Cardiac fibroblast (primary cell): ENCODE measurements around the gene CFDP1.

Experiments
- DNase-seq, 2 donors: peaks; one replicate each; pipeline versions ENCODE4 v3.0.0 to v3.0.0-alpha.2; 2010; ENCODE audit warnings: low read depth in 2 of 2
- H3K4me3 ChIP-seq, 2 donors: replicated peaks in 1 of 2; 1 replicate in 1 of 2; 2 replicates in 1 of 2; pipeline ENCODE4 v1.5.1; 2011; ENCODE audit warnings: low read depth in 2 of 2, low read length in 2 of 2, mild to moderate bottlenecking in 2 of 2, moderate library complexity in 1 of 2
- CTCF ChIP-seq: IDR thresholded peaks from one replicate; pipeline ENCODE4 v1.5.1; 2011; ENCODE audit warnings: low read depth, mild to moderate bottlenecking, low read length, inconsistent platforms

Gene CFDP1

DNA sequence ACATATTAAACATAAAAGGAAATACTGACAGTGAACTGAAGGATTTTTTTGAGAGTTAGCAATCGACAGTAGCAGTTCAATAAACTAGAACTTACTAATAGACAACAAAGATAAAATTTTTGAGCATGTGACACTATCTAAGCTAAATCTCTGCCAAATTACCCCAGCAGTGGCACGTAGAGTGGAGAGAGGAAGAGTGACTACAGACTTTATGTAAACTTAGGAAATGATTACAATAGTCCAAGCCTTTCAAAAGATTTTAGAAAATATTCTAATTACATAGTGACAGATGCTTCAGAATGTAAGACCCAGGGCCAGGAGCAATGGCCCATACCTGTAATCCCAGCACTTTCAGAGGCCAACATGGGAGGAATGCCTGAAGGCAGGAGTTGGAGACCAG lies 52.4 kb downstream of the CFDP1 start:
- TF ChIP-seq CTCF = no peak
- no peak overlapping the region for H3K4me3 ChIP-seq
- peak; percentile 16 to 49 for DNase-seq

GRCh38 chr16:75379911-75380847 lies 53.1 kb downstream of the CFDP1 start:
- DNase-seq = no peak
- no peak overlapping the region for H3K4me3 ChIP-seq
- TF ChIP-seq CTCF = no peak

- H3K4me3 ChIP-seq = no peak overlapping the region
- DNase-seq = no peak
- TF ChIP-seq CTCF = no peak
Measured at GRCh38 chr16:75379339-75379738, 54.0 kb downstream of the CFDP1 start.

GRCh38 chr16:75378616-75379015 lies 54.7 kb downstream of the CFDP1 start:
- no peak for DNase-seq
- no peak for TF ChIP-seq CTCF
- H3K4me3 ChIP-seq = no peak overlapping the region

- no peak for TF ChIP-seq CTCF
- DNase-seq = peak; percentile 98
Measured at GRCh38 chr16:75377729-75378386, 55.4 kb downstream of the CFDP1 start.

GRCh38 chr16:75376475-75377161 lies 56.7 kb downstream of the CFDP1 start:
- TF ChIP-seq CTCF = no peak
- H3K4me3 ChIP-seq = no peak overlapping the region
- no peak for DNase-seq

More at GRCh38 chr16:75377729-75378386, 55.4 kb downstream of the CFDP1 start:
- no peak overlapping the region for H3K4me3 ChIP-seq
